Peyer's patch (tissue), 4 donors: ENCODE results near the gene SMIM36. TPM values are rescaled to one million over a fixed set of nuclear protein-coding genes. Genes with fewer than 3 reads are reported as not detected.

Source experiments
- DNase-seq, 3 donors: peaks; one replicate each; pipeline ENCODE4 v3.0.0-alpha.2; 2017 to 2019
- H3K27ac ChIP-seq, 4 donors: fragments of 200-600 bp; sonication (generic); one replicate each; pipeline ENCODE4 v1.5.1; 2016 to 2019
- H3K27me3 ChIP-seq, 2 donors: fragments of 200-600 bp; sonication (generic); one replicate each; pipeline ENCODE4 v1.5.1; 2019
- H3K36me3 ChIP-seq, 3 donors: fragments of 200-600 bp; sonication (generic); one replicate each; pipeline ENCODE4 v1.5.1; 2016 to 2019
- H3K4me1 ChIP-seq, 4 donors: fragments of 200-600 bp; sonication (generic); one replicate each; pipeline ENCODE4 v1.5.1; 2016 to 2019
- H3K4me3 ChIP-seq, 4 donors: fragments of 200-600 bp; sonication (generic); 1 replicate in 3 of 4; 2 replicates in 1 of 4; pipeline ENCODE4 v1.5.1; 2016 to 2019; ENCODE audit warnings: mild to moderate bottlenecking in 1 of 4
- H3K9me3 ChIP-seq, 4 donors: fragments of 200-600 bp; sonication (generic); one replicate each; pipeline ENCODE4 v1.5.1; 2016 to 2019; ENCODE audit warnings: mild to moderate bottlenecking in 1 of 4
- POLR2A ChIP-seq, 2 donors: fragments of 450-650 bp; IDR thresholded peaks; one replicate each; pipeline ENCODE4 v1.5.1; 2017; ENCODE audit warnings: antibody characterized with exemption in 2 of 2, mild to moderate bottlenecking in 2 of 2, moderate library complexity in 2 of 2
- total RNA-seq, 4 donors: library from RNA; depleted of rRNA; stranded (reverse); fragments of >200 nt; gene quantifications; one replicate each; pipeline ENCODE4 v1.1.0, GENCODE V29; 2016
- TF ChIP-seq, protein P1 (sequence below), 6 experiments: fragments of 450-650 bp in 4 of 6; fragments of 200-600 bp in 2 of 6; sonication (generic) in 1 of 6; IDR thresholded peaks; one replicate each; pipeline ENCODE4 v1.5.1; 2017 to 2019; ENCODE audit warnings: antibody characterized with exemption in 6 of 6, mild to moderate bottlenecking in 3 of 6, moderate library complexity in 1 of 6

Gene SMIM36
- total RNA-seq, 4 donors from 2014 or later, result not detected

DNA sequence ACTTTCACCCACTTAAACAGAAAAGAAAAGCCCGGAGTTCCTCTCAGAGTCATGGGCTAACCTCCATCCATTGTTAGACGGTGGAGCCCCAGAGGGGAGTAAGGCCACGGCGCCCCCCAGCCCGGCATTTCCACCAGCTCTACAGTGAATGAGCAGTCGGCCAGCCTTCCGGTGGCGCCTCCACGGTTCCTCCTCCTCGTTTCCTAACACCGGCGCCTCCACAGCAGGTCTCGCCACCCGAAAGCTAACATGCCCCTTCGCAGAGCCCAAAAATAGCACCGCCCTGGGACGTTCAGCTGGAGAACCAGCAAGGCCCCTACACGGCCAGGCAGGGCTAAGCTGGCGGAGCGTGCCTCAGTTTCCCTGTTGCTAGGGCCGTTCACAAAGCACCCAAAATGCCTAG, 90.5 kb downstream of the SMIM36 start:
- Histone ChIP-seq H3K9me3 (no peaks in the 10 kb centered on the region), H3K4me1 (peaks cover 0 to 8% (median 2%) of the 10 kb centered on the region in 4 donors), H3K27ac (peak overlapping the region; percentile 90 to 92 (median 92)), H3K4me3 (peak overlapping the region; percentile 64 to 92 (median 88)), H3K27me3 (no peaks in the 10 kb centered on the region), H3K36me3 (no peaks in the 10 kb centered on the region)
- DNase-seq, result peak; percentile 56 to 76 (median 67)
- TF ChIP-seq, protein P1, sequence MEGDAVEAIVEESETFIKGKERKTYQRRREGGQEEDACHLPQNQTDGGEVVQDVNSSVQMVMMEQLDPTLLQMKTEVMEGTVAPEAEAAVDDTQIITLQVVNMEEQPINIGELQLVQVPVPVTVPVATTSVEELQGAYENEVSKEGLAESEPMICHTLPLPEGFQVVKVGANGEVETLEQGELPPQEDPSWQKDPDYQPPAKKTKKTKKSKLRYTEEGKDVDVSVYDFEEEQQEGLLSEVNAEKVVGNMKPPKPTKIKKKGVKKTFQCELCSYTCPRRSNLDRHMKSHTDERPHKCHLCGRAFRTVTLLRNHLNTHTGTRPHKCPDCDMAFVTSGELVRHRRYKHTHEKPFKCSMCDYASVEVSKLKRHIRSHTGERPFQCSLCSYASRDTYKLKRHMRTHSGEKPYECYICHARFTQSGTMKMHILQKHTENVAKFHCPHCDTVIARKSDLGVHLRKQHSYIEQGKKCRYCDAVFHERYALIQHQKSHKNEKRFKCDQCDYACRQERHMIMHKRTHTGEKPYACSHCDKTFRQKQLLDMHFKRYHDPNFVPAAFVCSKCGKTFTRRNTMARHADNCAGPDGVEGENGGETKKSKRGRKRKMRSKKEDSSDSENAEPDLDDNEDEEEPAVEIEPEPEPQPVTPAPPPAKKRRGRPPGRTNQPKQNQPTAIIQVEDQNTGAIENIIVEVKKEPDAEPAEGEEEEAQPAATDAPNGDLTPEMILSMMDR (IDR thresholded peaks at IDR 0.05), result no peak
- no peak for TF ChIP-seq POLR2A (IDR thresholded peaks at IDR 0.05)

- peak in 2 of 3 donors; percentile 57 to 69 for DNase-seq
- TF ChIP-seq, protein P1 (IDR thresholded peaks at IDR 0.05), result no peak
- TF ChIP-seq POLR2A (IDR thresholded peaks at IDR 0.05), result no peak
- Histone ChIP-seq H3K4me3 (peak overlapping the region; percentile 64 to 92 (median 88)), H3K9me3 (no peaks in the 10 kb centered on the region), H3K27ac (peak overlapping the region; percentile 90 to 92 (median 92)), H3K36me3 (no peaks in the 10 kb centered on the region), H3K4me1 (peaks cover 0 to 8% (median 2%) of the 10 kb centered on the region in 4 donors), H3K27me3 (no peaks in the 10 kb centered on the region)
Measured at GRCh38 chr17:55420067-55420775, 91.0 kb downstream of the SMIM36 start.

DNA sequence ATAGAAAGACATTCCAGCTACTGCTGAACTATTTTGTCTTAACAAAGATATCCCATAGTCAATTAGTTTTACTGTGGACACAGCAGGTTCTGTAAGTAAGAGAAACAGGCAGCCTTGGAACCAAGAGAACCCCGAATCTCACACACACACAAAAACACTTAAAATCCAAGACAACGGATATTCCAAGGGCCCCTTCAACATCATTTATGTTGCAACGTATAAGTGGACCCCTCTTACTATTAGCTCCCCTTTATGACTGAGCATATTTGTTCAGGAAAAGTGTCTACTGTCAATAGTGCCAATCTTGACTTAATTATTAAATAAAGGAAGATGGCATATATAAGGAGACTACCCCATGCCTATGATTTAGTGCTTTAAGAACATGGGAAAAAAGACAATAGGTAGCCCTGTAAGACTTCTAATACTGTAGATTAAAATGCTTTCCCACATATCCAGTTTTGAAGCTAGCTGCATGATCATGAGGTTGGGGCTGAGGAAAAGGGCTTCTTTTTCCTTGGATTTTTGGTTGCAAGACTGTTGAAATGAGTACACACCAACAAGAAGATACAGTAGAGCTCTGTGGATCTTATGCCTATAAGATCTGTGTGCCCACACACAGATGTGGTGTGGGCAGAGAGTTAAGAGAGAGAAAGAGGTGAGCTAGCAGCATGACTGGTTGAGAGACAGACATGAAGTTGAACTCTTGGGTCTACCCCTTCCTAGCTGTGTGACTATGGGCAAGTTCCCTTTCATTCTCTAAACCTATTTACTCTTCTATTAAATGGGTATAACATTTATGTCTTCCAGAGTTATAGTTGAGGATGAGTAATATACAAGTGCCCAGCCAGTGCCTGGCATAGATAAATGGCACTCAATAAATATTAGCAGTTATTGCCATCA, 92.6 kb downstream of the SMIM36 start:
- Histone ChIP-seq H3K27ac (peak overlapping the region in 1 of 4 donors; percentile 7), H3K36me3 (peaks cover 0 to 5% (median 0%) of the 10 kb centered on the region in 3 donors), H3K27me3 (no peaks in the 10 kb centered on the region), H3K4me3 (no peak overlapping the region), H3K4me1 (peaks cover 0 to 8% (median 2%) of the 10 kb centered on the region in 4 donors), H3K9me3 (no peaks in the 10 kb centered on the region)
- DNase-seq, result no peak
- TF ChIP-seq, protein P1 (IDR thresholded peaks at IDR 0.05), result no peak
- no peak for TF ChIP-seq POLR2A (IDR thresholded peaks at IDR 0.05)

DNA sequence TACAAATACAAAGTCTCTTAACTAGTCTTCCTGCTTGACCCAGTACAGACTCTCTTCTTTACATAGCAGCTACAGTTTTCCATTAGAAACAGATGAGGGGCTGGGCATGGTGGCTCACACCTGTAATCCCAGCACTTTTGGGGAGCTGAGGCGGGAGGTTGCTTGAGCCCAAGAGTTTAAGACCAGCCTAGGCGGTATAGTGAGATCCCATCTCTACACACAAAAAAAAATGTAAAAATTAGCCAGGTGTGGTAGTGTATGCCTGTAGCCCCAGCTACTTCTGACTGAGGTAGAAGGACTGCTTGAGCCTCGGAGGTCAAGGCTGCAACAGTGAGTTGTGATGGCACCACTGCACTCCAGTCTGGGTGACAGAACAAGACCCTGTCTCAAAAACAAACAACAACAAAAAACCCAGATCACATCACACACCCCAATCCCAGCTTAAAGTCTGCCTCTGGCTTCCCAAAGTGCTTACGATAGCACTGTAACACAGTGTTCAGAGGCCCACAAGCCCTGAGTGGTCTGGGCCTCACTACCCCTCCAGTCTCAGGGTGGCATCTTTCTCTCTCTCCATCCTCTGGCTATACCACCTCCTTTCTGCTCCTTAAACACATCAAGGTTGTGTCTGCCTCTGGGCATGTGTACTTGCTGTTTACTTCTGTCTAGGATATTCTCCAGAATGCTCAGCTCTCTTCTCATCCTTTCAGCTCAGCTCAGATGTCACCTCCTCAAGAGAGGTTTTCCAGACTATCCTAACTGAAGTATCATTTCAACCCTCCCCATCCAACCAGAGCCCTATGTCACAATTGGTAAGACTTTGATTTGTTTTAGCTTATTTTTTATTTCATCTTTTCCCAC, 93.6 kb downstream of the SMIM36 start:
- Histone ChIP-seq H3K9me3 (no peaks in the 10 kb centered on the region), H3K27me3 (no peaks in the 10 kb centered on the region), H3K4me3 (no peak overlapping the region), H3K27ac (no peak overlapping the region), H3K36me3 (peaks cover 0 to 8% (median 0%) of the 10 kb centered on the region in 3 donors), H3K4me1 (peaks cover 0 to 8% (median 2%) of the 10 kb centered on the region in 4 donors)
- no peak for DNase-seq
- TF ChIP-seq, protein P1 (IDR thresholded peaks at IDR 0.05), result no peak
- TF ChIP-seq POLR2A (IDR thresholded peaks at IDR 0.05), result no peak

DNA sequence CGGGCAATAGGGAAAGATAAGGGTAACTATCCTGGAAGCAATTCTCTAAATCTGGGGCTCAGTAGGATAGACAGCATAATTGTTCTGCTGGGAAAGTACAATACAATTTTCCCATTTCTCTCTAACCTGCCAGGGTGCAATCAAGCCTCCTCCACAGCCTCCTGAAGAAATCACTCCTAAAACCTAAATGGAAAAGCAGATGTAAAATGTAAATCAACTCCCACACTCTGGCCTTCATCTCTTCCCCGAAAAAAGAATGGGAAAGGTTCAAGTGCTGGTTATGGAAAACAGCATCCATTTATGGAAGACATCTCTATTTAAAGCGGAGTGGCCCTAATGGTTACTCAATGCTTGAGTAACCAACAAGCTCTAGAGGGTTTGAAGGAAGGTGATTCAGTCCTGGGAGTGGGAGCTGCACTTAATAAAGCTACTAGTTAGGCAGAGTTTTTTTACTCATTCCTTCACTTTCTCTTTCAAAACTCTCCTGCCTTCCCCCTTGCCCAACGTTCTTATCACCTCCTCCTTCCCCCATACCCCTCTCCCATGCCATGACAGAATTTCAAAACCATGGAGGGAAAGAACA, 94.7 kb downstream of the SMIM36 start:
- TF ChIP-seq, protein P1 (IDR thresholded peaks at IDR 0.05), result no peak
- no peak for TF ChIP-seq POLR2A (IDR thresholded peaks at IDR 0.05)
- Histone ChIP-seq H3K36me3 (peaks cover 0 to 8% (median 0%) of the 10 kb centered on the region in 3 donors), H3K9me3 (no peaks in the 10 kb centered on the region), H3K4me3 (no peak overlapping the region), H3K27ac (no peak overlapping the region), H3K27me3 (no peaks in the 10 kb centered on the region), H3K4me1 (peaks cover 0 to 8% (median 0%) of the 10 kb centered on the region in 4 donors)
- no peak for DNase-seq
